A549 treated with dexamethasone at 1 μM for 4 hours (cell line): ENCODE results near the gene FTL. TPM values are rescaled to one million over a fixed set of nuclear protein-coding genes. Genes with fewer than 3 reads are reported as not detected.

Source experiments
- total RNA-seq: library from RNA; stranded (reverse); fragments of 200-300 nt; extraction: Qiagen RNA extraction; gene quantifications from 5 replicates; pipeline ENCODE4 v1.2.3, GENCODE V29; 2022

FTL gene
- total RNA-seq, result 16,748 to 23,741 TPM (median 18,953 TPM) in 5 replicates

DNA sequence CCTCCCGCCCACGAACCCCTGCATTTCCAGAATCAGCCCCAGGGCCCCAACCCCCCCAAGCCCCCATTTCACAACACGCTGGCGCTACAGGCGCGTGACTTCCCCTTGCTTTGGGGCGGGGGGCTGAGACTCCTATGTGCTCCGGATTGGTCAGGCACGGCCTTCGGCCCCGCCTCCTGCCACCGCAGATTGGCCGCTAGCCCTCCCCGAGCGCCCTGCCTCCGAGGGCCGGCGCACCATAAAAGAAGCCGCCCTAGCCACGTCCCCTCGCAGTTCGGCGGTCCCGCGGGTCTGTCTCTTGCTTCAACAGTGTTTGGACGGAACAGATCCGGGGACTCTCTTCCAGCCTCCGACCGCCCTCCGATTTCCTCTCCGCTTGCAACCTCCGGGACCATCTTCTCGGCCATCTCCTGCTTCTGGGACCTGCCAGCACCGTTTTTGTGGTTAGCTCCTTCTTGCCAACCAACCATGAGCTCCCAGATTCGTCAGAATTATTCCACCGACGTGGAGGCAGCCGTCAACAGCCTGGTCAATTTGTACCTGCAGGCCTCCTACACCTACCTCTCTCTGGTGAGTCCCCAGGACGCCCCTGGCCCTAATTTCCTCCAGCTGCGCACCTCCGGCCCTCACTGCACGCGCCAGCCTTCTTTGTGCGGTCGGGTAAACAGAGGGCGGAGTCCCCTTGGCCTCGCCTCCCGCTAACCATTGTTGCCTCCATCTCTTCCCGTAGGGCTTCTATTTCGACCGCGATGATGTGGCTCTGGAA lies at the start of gene FTL:
Gene FTL (plus strand): TSS at position 270 of the 766 bp plus-strand sequence. CDS start 199 bp downstream, at position 469.

DNA sequence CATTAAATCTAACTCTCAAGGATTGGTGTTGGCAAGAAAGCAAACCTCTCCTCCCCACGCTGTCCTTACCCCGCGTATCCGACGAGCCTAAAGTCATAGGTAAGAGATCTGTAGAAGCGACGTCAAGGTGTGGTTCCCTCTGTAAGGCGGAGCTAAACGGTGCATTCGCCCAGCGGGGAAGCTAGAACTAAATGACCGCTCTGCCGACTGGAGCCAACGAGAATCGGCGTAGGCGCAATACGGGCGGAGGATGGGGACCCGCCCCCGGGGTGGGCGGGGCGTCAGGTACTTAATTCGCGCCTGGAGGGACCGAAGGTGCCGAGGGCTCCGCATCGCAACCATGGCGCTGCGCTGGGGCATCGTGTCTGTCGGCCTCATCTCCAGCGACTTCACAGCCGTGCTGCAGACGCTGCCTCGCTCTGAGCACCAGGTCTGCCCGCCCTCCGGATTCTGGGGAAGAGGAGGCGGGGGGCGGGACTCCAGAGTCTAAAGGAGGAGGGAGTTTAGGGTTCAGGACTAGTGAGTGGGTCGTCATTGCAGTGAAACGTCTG lies 31.7 kb upstream of the FTL start, which contains the start of gene DHDH:
Gene DHDH (plus strand): TSS at position 318 of the 551 bp plus-strand sequence. CDS start 23 bp downstream, at position 341.

DNA sequence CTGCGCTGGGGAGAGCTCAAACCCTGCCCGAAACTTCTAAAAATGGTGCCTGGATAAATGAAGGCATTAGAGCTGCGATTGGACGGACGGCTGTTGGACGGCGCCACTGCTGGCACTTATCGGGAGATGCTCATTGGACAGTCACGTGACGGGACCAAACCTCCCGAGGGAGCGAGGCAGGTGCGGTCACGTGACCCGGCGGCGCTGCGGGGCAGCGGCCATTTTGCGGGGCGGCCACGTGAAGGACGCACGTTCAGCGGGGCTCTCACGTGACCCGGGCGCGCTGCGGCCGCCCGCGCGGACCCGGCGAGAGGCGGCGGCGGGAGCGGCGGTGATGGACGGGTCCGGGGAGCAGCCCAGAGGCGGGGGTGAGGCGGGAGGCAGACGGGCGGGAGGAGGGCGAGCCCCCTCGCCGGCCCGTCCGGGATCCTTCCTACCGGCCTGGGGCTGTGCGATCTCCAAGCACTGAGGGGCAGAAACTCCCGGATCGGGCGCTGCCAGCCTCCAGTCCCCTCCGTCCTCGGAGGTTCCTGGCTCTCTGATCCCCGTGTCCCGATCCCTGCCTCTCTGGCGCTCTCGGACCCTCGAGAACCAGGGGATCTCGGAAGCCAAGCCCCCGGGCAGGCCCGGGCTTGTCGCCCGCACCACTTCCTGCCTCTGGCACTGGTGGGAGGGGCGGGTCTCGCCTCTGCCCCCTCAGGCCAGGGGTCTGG lies 10.4 kb upstream of the FTL start, which contains the start of gene BAX:
Gene BAX (plus strand): TSS at position 281 of the 713 bp plus-strand sequence. CDS start 54 bp downstream, at position 335.

DNA sequence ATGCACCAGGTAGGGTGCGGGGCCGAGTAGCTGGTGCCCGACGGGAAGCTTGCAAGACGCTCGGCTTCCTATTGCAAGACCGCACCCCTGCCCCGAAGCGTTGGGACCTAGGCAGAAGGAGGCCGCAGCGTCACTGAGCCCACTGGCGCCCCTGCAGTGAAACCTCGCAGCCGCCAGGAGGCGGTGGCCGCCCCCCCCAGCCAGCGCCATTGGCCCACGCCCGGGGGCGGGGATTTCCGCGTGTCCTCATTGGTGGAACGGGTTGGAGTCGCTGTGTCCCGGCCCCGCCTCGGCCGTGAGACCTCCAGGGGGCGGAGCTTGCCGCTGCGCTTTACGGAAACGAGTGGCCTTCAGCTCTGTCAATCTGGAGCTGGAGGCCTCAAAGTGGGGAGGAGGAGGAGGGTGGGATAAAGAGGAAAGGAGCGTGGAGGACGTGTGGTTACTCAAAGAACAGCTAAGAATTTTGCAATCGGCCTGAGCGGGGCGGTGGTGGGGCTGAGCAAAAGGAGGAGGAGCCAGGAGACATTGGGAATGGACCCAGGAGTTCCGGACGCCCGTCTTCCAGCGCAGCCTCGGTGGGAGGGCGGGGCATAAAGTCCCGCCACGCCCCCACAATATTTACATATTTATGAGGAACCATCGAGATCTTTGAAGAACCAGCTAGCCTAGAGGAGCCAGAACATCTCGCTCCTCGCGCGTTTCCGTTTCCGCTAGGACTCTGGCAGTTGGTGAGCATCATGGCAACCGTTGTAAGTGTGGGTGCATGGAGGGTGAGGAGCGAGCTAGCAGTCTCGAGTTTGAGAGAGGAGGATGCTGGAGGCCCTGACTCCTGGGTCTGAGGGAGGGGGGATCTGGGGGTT lies 28.3 kb downstream of the FTL start, which contains the start of the genes GYS1 and RUVBL2:
Gene GYS1 (minus strand): TSS at position 135 of the 860 bp plus-strand sequence. CDS start 197 bp downstream, outside the sequence.
Gene RUVBL2 (plus strand): TSS at position 713 of the 860 bp plus-strand sequence. CDS start 25 bp downstream, at position 738.

Other genes with a start within 250 kb of the FTL start
- gene MAMSTR, start 245.6 kb upstream of the FTL start, total RNA-seq, result 0.30 to 0.66 TPM (median 0.33 TPM) in 5 replicates
- 0.29 to 0.98 TPM (median 0.54 TPM) in 5 replicates for gene RASIP1, start 224.7 kb upstream of the FTL start, total RNA-seq
- gene IZUMO1, start 218.4 kb upstream of the FTL start, total RNA-seq, result not detected in 5 replicates
- gene FUT1, start 212.7 kb upstream of the FTL start, total RNA-seq, result 0.07 to 0.11 TPM (median 0.08 TPM) in 5 replicates
- not detected in 5 replicates for gene FGF21, start 209.8 kb upstream of the FTL start, total RNA-seq
- 48.8 to 56.6 TPM (median 56.3 TPM) in 5 replicates for gene BCAT2, start 154.3 kb upstream of the FTL start, total RNA-seq
- 12.1 to 15.5 TPM (median 13.1 TPM) in 5 replicates for gene HSD17B14, start 128.8 kb upstream of the FTL start, total RNA-seq
- gene PLEKHA4, start 96.7 kb upstream of the FTL start, total RNA-seq, result 1.3 to 1.5 TPM (median 1.4 TPM) in 5 replicates
- gene PPP1R15A, start 92.9 kb upstream of the FTL start, total RNA-seq, result 76.6 to 102 TPM (median 92.1 TPM) in 5 replicates
- not detected in 5 replicates for gene TULP2, start 66.6 kb upstream of the FTL start, total RNA-seq
- 182 to 210 TPM (median 199 TPM) in 5 replicates for gene NUCB1, start 65.0 kb upstream of the FTL start, total RNA-seq
- gene DHDH, start 31.6 kb upstream of the FTL start, total RNA-seq, result 0.62 to 1.5 TPM (median 1.2 TPM) in 5 replicates
- gene BAX, start 10.4 kb upstream of the FTL start, total RNA-seq, result 254 to 381 TPM (median 326 TPM) in 5 replicates
- 17.3 to 24.3 TPM (median 21.1 TPM) in 5 replicates for gene GYS1, start 28.0 kb downstream of the FTL start, total RNA-seq
- 224 to 281 TPM (median 256 TPM) in 5 replicates for gene RUVBL2, start 28.6 kb downstream of the FTL start, total RNA-seq
- gene LHB, start 51.8 kb downstream of the FTL start, total RNA-seq, result 0.19 TPM in 1 of 5 replicates, not detected in the others
- gene CGB3, start 59.0 kb downstream of the FTL start, total RNA-seq, result not detected in 5 replicates
- 0.12 to 0.36 TPM (median 0.24 TPM) in 4 of 5 replicates, not detected in the other for gene CGB2, start 66.6 kb downstream of the FTL start, total RNA-seq
- 0.14 TPM in 1 of 5 replicates, not detected in the others for gene CGB1, start 71.6 kb downstream of the FTL start, total RNA-seq
- 0.20 to 0.72 TPM (median 0.42 TPM) in 4 of 5 replicates, not detected in the other for gene CGB5, start 78.5 kb downstream of the FTL start, total RNA-seq
- 1.5 to 3.0 TPM (median 2.7 TPM) in 5 replicates for gene CGB8, start 83.8 kb downstream of the FTL start, total RNA-seq
- gene CGB7, start 92.4 kb downstream of the FTL start, total RNA-seq, result 0.23 to 0.86 TPM (median 0.45 TPM) in 5 replicates
- 0.24 to 0.75 TPM (median 0.67 TPM) in 5 replicates for gene NTF4, start 99.5 kb downstream of the FTL start, total RNA-seq
- not detected in 5 replicates for gene KCNA7, start 107.4 kb downstream of the FTL start, total RNA-seq
- 256 to 381 TPM (median 350 TPM) in 5 replicates for gene SNRNP70, start 120.1 kb downstream of the FTL start, total RNA-seq
- gene LIN7B, start 149.1 kb downstream of the FTL start, total RNA-seq, result 3.6 to 9.0 TPM (median 6.9 TPM) in 5 replicates
- 0.82 to 1.9 TPM (median 1.3 TPM) in 5 replicates for gene C19orf73, start 153.8 kb downstream of the FTL start, total RNA-seq
- 4.2 to 6.2 TPM (median 5.9 TPM) in 5 replicates for gene PPFIA3, start 154.2 kb downstream of the FTL start, total RNA-seq
- not detected in 5 replicates for gene HRC, start 190.1 kb downstream of the FTL start, total RNA-seq
- 6.5 to 11.6 TPM (median 8.7 TPM) in 5 replicates for gene TRPM4, start 192.5 kb downstream of the FTL start, total RNA-seq